Stomach (tissue), 4 donors: ENCODE measurements around the gene MYO5A.
"Not testable (repeated sequence)": the region's sequence is repeated elsewhere in the genome, so short reads cannot be mapped to it uniquely, and the experiment has no call there.

ENCODE experiments used
- EP300 ChIP-seq: sonication (generic); formaldehyde crosslinking; IDR thresholded peaks from one replicate; pipeline ENCODE4 v1.6.1; 2017; ENCODE audit warnings: antibody characterized with exemption
- POLR2A ChIP-seq, 4 donors: fragments of 450-650 bp; IDR thresholded peaks; one replicate each; pipeline ENCODE4 v1.6.1; 2016; ENCODE audit warnings: antibody characterized with exemption in 4 of 4, control low read depth in 2 of 4, mild to moderate bottlenecking in 1 of 4, moderate library complexity in 1 of 4
- POLR2AphosphoS5 ChIP-seq, 3 donors: sonication (generic); formaldehyde crosslinking; IDR thresholded peaks; one replicate each; pipeline ENCODE4 v1.6.1; 2016; ENCODE audit warnings: antibody characterized with exemption in 3 of 3
- TF ChIP-seq, protein P1 (sequence below), 7 experiments: fragments of 450-650 bp in 4 of 7; fragments of 200-600 bp in 3 of 7; sonication (generic) in 3 of 7; IDR thresholded peaks; one replicate each; pipeline ENCODE4 v1.5.1; 2016 to 2019; ENCODE audit warnings: antibody characterized with exemption in 7 of 7, control low read depth in 2 of 7, mild to moderate bottlenecking in 1 of 7

GRCh38 chr15:52285941-52286340 is 242.7 kb downstream of the MYO5A start:
- TF ChIP-seq POLR2AphosphoS5 (IDR thresholded peaks at IDR 0.05); POLR2A (IDR thresholded peaks at IDR 0.05); EP300: not testable (repeated sequence)
- TF ChIP-seq, protein P1, sequence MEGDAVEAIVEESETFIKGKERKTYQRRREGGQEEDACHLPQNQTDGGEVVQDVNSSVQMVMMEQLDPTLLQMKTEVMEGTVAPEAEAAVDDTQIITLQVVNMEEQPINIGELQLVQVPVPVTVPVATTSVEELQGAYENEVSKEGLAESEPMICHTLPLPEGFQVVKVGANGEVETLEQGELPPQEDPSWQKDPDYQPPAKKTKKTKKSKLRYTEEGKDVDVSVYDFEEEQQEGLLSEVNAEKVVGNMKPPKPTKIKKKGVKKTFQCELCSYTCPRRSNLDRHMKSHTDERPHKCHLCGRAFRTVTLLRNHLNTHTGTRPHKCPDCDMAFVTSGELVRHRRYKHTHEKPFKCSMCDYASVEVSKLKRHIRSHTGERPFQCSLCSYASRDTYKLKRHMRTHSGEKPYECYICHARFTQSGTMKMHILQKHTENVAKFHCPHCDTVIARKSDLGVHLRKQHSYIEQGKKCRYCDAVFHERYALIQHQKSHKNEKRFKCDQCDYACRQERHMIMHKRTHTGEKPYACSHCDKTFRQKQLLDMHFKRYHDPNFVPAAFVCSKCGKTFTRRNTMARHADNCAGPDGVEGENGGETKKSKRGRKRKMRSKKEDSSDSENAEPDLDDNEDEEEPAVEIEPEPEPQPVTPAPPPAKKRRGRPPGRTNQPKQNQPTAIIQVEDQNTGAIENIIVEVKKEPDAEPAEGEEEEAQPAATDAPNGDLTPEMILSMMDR (IDR thresholded peaks at IDR 0.05) = not testable (repeated sequence)
